IPS-NIHi11 (cell line): ENCODE results near the gene RBM7.

Source experiments
- DNase-seq: peaks from one replicate; pipeline ENCODE4 v3.0.0; 2012; ENCODE audit warnings: mixed read lengths, low spot score

The RBM7 gene

GRCh38 chr11:114448749-114449482 is 48.5 kb downstream of the RBM7 start:
- DNase-seq, result no peak

- no peak for DNase-seq
These were observed 49.4 kb downstream of the RBM7 start for GRCh38 chr11:114449845-114450244.

DNA sequence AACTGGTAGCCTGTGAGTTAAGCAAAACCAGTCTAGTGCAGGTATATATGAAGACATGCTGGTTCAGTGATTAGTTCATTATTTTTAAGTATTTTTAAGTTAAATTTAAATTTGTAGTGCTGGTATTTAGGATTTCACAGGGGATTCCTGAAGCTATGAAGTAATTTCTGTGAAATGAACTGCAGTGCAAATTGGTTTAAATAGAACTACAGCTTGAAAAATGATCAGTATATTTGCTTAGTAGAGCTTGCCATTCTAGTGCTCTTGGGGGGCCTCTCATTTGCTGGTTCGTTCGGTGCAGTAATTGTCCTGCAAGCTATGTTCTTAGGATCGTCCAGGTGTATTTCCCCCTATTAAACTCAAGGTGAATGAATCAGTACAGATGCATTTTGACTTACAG is 51.9 kb downstream of the RBM7 start:
- no peak for DNase-seq
